ENCODE results near the gene KRTAP5-8.
"Not testable (repeated sequence)": the region's sequence is repeated elsewhere in the genome, so short reads cannot be mapped to it uniquely, and the experiment has no call there.

The KRTAP5-8 gene

GRCh38 chr11:71518506-71519471 lies 19.0 kb upstream of the KRTAP5-8 start:
- no peak for DNase-seq (ENCODE audit: low spot score)

- no peak for DNase-seq (ENCODE audit: low spot score)
Observed at GRCh38 chr11:71519546-71519945, 18.3 kb upstream of the KRTAP5-8 start.

GRCh38 chr11:71525188-71525937 lies 12.5 kb upstream of the KRTAP5-8 start:
- DNase-seq (ENCODE audit: low spot score): no peak

- no peak for DNase-seq (ENCODE audit: low spot score)
Observed at GRCh38 chr11:71525938-71526495, 11.8 kb upstream of the KRTAP5-8 start.

- DNase-seq (ENCODE audit: low spot score): not testable (repeated sequence)
Observed at GRCh38 chr11:71526796-71527575, 10.8 kb upstream of the KRTAP5-8 start, which contains the start of gene KRTAP5-7. TSS of gene KRTAP5-7 (plus strand) at chr11:71527267. CDS start at chr11:71527301, 34 bp downstream.

- DNase-seq (ENCODE audit: low spot score): no peak
Observed at GRCh38 chr11:71527576-71528210, 10.1 kb upstream of the KRTAP5-8 start.

- DNase-seq (ENCODE audit: low spot score): no peak
Observed at GRCh38 chr11:71530602-71531001, 7.2 kb upstream of the KRTAP5-8 start.

- no peak for DNase-seq (ENCODE audit: low spot score)
Observed at GRCh38 chr11:71532036-71532610, 5.7 kb upstream of the KRTAP5-8 start.

GRCh38 chr11:71534711-71535608 lies 2.9 kb upstream of the KRTAP5-8 start:
- not testable (repeated sequence) for DNase-seq (ENCODE audit: low spot score)

GRCh38 chr11:71535825-71536224 lies 2.0 kb upstream of the KRTAP5-8 start:
- no peak for DNase-seq (ENCODE audit: low spot score)

GRCh38 chr11:71537537-71537936 lies 288 bp upstream of the KRTAP5-8 start:
- DNase-seq (ENCODE audit: low spot score): no peak

- DNase-seq (ENCODE audit: low spot score): no peak
Observed at GRCh38 chr11:71538666-71538990, 803 bp downstream of the KRTAP5-8 start.

GRCh38 chr11:71539017-71539416 lies 1.2 kb downstream of the KRTAP5-8 start:
- no peak for DNase-seq (ENCODE audit: low spot score)

- DNase-seq (ENCODE audit: low spot score): not testable (repeated sequence)
Observed at GRCh38 chr11:71539971-71540370, 2.1 kb downstream of the KRTAP5-8 start.

- DNase-seq (ENCODE audit: low spot score): not testable (repeated sequence)
Observed at GRCh38 chr11:71540521-71541304, 2.9 kb downstream of the KRTAP5-8 start.

GRCh38 chr11:71542382-71542781 lies 4.6 kb downstream of the KRTAP5-8 start:
- no peak for DNase-seq (ENCODE audit: low spot score)

- DNase-seq (ENCODE audit: low spot score): no peak
Observed at GRCh38 chr11:71542879-71543777, 5.3 kb downstream of the KRTAP5-8 start.

- no peak for DNase-seq (ENCODE audit: low spot score)
Observed at GRCh38 chr11:71543866-71544265, 6.0 kb downstream of the KRTAP5-8 start.
